ENCODE results near the gene SOS1.
"Not testable (repeated sequence)": the region's sequence is repeated elsewhere in the genome, so short reads cannot be mapped to it uniquely, and the experiment has no call there.

Gene SOS1

DNA sequence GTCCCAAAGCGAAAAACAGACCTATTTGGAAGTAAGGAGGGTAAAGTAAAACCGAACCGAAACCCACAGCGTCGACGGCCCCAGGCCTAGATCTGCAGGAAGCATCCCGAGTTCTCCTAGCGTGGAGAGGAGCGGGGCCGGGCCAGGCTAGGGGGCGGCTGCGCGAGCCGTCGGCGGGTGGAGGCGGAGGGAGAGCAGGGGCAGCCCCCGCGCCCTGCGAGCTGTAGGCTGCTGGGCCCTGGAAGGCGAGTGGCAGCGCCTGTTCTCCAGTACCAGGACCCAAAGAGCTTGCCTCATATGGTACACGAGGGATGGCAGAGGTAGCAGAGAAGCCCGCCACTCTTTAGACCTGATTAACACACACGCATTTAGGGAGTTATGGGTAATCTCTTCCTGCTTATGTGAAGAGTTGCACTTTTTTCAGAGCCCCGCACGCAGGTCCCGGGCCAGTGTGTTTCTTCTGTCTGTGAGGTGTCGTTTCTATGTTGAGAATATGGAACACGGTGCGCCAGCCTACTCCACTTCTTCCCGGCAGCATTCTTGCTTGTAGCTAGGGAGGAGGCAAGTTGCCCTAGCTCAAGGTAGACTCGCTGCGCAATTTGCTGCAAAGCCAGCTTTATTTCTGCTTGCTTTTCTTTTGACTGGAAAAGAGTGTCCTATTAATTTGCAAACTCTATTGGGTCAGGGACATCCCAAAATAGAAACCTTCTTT lies 160.1 kb downstream of the SOS1 start:
- no peak for DNase-seq

DNA sequence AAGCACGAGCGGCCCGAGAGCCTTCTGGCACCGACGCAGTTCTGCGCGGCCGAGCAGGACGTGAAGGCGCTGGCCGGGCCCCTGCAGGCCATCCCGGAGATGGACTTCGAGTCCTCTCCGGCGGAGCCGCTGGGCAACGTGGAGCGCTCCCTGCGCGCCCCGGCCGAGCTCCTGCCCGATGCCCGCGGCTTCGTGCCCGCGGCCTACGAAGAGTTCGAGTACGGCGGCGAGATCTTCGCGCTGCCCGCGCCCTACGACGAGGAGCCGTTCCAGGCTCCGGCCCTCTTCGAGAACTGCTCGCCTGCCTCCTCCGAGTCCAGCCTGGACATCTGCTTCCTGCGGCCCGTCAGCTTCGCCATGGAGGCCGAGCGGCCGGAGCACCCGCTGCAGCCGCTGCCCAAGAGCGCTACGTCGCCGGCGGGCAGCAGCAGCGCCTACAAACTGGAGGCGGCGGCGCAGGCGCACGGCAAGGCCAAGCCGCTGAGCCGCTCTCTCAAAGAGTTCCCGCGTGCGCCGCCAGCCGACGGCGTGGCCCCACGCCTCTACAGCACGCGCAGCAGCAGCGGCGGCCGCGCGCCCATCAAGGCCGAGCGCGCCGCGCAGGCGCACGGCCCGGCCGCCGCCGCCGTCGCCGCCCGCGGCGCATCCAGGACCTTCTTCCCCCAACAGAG lies 160.8 kb downstream of the SOS1 start:
- peak; percentile 34 for DNase-seq

DNA sequence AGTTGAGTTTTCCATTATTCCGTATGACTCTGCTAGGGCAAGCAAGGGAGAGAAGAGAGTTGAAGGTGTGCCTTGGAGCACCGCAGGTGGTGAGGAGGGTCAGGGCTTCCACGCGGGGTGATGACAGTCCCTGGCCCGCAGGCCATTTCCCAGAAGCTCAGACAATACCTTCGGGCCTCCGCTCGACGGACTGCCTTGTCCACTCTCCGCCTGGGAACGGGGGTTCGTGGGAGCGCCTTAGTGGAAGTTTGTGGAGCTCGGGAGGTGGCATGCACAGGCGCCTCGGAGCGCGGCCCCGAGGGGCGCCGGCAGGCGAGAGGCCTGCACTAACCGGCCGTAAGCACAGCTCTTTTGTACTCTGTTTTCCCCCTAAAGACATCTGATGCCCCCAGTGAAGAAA lies 161.4 kb downstream of the SOS1 start:
- DNase-seq: no peak

DNA sequence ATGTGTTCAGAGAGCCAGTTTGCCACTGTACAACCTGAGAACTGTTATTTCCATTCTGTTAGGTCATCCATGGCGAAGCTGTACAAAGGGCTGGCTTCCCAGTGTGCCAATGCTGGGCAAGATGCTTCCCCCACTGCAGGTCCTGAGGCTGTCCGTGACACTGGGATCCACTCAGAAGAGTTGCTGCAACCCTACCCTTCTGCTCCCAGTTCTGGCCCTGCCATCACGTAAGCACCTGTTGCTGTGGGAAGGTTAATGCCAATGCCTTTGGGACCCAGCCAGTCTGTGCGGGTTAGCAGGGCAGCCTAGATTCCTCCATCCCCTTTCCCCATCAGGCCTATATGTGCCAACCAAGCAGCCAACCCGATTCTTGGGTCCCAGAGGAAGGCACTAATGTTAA lies 162.9 kb downstream of the SOS1 start:
- DNase-seq: no peak

DNA sequence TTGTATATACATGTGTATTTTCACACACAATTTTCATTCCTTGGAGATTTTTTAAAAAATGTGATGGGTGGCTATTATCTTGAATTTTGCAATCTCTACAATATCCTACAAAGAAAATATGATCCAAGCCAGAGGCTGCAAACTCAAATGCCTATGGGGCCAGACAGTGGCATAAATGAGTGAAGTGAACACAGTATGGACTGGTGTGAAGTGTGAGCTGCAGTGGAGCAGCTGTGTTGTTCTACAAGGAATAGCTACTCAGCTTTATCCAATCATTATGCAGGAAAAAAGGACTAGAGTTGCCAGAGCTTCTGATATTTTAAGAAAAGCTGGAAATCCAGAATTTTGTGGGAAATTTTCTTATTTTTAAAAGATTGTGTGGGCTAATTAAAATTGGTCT lies 169.1 kb downstream of the SOS1 start:
- no peak for DNase-seq

DNA sequence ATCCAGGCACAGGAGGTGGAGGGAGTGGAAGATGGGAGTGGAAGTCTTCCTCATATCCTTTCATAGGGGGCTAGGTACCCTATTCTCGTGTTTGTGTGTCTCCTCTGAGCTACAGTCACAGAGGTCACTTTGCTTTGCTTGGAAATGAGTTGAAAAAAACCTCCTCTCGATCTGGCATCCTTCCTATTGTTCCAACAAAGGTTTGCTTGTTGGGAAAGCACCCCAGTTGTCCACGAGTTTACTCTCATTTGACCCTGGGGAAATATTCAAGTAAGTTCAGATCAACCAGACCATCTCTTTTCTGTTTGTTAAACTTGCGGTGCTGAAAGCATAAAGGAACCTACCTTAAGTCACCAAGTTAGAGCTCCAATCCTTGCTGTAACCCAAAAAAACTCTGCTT lies 171.9 kb downstream of the SOS1 start:
- no peak for DNase-seq

DNA sequence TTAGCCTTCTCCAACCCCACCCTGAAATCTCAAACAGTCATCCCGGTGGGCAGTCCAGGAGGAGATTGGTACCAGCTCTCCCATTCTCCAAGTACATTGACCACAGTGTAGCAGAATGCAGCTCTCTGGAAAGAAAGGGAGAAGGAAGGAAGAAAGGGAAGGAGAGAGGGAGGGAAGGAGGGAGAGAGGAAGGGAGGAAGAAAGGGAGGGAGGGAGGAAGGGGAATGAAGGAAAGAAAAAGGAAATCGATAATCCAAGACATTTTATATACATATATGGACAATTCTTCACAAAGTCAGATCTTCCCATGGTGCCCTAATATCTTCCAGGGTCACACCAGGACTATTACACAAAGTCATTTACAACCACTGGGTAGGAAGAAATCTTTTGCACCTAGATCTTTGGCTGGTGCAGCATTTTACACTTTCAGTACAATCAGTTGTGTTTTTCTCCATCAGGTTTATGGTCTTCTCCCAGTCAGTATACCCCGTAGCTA lies 172.4 kb downstream of the SOS1 start:
- no peak for DNase-seq

DNA sequence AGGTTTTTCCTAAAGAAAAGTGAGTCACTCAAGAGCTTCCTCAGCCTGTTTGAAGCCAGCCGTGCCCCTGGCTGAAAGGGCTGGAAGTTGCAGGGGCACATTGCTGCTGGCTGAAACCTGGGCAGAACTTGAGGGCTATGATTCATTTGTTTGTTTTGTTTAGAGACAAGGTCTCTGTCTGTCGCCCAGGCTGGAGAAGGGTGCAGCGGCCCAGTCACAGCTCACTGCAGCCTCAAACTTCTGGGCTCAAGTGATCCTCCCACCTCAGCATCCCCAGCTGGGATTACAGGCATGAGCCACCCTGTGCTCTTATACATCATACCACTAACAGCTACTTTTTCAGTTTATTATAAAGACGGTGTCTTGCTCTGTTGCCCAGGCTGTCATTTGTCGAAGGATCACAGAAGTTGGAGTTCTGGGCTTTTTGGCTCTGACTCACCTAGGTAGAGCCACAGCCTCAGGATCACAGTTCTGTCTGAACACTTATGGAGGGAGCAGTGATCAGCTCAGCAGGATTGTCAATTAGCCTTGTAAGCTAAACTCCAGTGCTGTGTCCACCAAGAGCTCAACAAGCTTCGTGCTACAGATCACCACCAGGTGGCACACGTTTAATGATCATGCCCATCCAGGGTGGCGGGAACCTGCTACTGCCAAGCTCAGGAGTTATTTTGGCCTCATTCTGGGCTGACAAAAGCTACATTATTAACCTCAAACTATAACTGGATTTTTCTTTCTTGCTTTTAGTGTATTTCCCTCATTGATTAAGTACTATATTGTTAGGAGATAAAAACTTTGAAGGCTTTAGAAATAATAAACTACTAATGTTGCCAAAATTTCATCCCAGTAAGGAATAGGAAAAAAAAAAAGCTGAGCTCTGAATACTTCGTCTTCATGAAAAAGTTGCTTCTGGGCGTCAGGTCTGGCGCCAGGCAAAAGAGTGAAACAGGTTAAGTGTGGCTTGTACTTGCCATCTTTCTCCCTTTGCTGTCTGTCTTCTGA lies 173.3 kb downstream of the SOS1 start:
- peak; percentile 40 for DNase-seq

DNA sequence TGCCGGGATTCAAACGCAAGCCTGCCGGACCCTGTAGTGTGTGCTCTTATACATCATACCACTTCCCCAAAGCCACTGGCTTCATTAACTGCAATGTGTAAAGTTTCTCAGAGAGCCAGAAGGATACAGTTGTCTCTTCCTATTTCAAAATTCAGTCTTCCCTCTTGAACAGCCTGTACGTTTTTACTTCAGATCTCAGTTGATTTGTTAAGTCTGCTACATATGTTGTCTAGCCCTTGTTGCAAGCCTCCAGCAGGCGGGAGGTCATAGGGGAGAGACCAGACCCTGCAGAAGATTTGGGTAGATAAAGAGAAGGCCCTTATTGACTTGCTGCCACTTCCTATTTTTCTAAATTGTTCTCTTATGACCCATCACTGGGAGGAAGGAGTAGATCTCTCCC lies 174.9 kb downstream of the SOS1 start:
- DNase-seq: no peak

DNA sequence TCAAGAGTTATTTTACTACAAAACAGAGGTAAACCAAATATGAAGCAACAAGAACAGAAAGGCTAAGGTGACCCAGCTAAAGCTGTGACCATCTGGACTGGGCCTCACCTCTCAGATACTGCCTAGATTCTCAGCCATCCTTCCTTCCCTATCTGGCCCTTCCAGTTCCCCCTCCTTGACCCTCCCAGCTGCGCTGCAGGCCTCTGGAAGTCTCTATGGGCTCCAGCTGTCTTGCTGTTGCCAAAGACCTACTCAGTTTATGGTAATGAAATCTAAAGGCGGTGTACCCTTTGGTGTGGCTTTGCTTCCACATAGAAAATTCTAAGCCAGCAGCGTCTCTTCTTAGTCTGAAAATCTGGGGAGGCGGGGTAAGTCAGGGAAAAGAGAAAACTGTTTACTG lies 175.5 kb downstream of the SOS1 start:
- no peak for DNase-seq

DNA sequence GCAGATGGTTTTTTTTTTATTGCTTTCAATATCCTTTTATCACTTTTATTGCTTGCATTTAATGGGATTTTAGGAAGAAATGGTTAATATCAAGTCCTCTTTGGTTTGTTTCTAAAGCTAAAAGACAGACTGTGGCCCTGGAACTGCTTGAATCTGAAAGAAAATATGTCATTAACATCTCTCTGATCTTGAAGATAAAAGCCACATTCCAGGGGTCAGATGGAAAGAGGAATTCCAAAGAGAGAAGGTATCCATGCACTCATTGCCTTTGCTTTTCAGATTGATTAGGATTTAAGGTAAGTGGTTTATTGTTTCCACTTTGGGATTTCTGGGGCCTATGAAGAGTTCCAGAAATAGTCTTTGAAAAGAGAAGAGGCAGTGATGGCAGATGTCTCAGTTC lies 177.1 kb downstream of the SOS1 start:
- DNase-seq: no peak

DNA sequence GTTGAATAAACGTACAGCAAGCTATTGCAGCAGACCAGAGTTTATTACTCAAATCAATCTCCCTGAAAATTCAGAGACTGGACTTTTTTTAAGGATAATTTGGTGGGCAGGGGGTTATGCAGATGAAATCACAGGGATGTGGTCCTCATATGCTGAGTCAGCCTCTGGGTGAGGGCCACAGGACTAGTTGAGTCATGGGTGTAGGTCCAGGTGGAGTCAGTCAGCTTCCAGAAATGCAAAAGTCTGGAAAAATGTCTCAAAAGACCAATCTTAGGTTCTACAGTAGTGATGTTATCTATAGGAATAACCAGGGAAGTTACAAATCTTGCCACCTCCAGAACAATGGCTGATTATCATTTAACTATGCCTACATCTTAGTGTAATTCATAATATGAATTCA lies 180.1 kb downstream of the SOS1 start:
- DNase-seq: no peak

DNA sequence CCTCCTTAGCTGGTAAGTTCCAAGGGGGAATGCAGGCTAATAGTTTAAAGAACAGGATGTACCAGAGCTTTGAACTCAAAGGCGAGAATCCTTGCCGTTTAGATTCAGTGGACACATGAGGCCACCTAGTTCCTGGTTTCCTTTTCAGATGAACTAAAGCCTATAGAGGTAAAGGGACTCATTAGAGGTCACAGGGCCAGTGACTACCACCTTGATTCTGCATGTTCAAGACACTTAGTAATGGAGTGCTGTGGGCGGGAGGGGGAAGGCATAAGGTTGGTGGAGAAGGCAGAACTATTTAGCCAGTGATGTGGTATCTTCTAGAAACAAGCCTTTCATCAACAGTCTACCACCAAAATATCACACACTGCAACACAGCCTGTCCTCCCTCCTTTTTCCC lies 183.3 kb downstream of the SOS1 start:
- DNase-seq: no peak

DNA sequence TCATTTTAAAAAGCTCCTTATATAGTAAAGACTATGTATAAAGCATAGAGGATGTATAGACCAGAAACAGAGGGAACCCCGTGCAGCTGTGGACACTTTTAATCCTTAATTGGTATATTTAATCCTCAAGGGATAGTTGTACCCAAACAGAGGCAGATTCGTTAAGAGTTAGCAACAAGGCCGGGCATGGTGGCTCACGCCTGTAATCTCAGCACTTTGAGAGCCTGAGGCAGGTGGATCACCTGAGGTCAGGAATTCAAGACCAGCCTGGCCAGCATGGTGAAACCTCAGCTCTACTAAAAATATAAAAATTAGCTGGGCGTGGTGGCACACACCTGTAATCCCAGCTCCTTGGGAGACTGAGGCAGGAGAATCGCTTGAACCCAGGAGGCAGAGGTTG lies 184.3 kb downstream of the SOS1 start:
- not testable (repeated sequence) for DNase-seq

DNA sequence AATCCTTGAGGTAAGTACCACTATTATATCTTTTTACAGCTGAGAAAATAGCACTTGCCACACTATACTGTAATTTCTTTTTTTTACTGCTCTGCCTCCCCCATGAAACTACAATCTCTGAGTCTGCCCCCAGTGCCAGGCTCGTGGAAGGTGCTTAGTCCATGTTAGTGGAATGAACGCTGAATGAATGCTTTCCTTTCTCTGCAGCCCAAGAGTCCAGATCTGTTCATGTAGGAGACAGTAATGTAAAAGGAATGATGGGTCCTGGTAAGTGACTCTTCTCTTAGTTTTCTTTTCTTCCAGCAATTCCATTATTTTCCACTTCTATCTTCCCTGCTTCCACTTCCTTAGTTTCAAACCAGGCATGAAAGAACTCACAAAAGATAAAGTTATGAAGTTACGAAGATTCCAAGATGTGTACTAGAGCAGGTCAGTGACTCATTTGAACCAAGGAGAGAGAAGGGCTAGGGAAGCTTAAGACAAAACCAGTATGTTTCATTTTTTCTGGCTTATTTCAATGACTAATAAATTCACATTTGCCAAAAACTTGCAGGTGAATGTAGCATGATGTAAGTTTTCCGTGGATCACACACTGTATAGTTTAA lies 185.2 kb downstream of the SOS1 start:
- DNase-seq: no peak

DNA sequence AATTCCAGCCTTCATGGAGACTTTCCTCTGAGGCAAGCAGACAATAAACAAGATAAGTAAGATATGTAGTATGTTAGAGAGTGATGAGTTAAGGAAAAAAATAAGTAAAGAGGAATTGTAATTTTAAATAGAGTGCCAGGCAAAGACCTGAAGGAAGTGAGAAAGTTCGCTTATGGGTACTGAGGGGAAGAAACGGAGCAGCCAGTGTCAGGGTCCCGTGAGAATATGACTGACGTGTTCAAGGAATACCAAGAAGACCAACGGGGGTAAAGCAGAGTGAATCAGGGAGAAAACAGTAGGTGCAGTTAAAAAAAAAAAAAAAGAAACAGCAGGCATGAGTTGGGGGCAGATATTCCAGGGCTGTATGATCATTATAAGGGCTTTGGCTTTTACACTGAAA lies 186.1 kb downstream of the SOS1 start:
- no peak for DNase-seq

DNA sequence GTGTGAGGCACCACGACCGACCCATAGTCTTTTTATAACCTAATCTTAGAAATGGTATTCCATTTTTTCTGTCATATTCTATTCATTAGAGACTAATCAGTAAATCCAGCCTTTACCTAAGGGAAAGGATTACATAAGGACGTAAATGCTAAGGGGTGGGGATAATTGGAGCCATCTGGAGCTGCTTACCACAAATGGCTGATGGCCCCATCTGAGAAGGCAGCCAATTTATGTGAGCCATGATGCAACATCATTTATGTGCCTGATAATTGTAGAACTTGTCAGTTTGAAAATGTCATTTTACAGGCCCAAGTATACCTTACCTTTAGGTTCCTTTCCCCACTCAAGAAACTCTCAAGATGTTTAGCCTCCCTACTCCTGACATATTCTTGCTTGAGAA lies 187.2 kb downstream of the SOS1 start:
- DNase-seq: no peak

DNA sequence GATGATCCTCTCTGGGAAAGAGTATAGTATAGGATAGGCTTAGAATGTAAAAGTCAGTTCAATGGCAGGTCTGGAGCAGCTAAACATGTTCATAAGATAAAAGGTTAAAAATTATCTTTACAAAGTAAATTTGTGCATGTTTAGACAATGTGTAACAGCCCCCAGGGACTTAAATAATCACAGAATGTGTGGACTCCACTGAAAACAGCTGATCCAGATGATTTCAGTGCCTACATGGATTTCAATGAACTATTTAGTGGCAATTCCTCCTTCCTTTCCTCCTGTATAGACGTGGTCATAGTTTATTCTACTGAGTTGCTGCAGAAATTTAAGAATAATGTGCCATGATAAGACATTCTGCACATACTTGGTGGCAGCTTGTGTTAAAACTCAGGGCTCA lies 188.3 kb downstream of the SOS1 start:
- no peak for DNase-seq

Data from activated T-cell treated with anti-CD3 and anti-CD28 coated beads for 4 hours (primary cell).